GM23338 (cell line): ENCODE data around the gene CORT. TPM values are rescaled to one million over a fixed set of nuclear protein-coding genes. Genes with fewer than 3 reads are reported as not detected.

Experiments
- ATAC-seq: fragments of 200-7000 bp; cut with Tn5 transposase; 3 replicates; pipeline ENCODE4 v1.9.1; 2020
- DNase-seq: peaks from one replicate; pipeline ENCODE4 v3.0.0-alpha.2; 2015; ENCODE audit warnings: low spot score
- H2AFZ ChIP-seq: fragments of 200-600 bp; sonication (generic); 2 replicates; pipeline ENCODE4 v1.8.0; 2016; ENCODE audit warnings: antibody characterized with exemption, mild to moderate bottlenecking, moderate library complexity
- H3F3A ChIP-seq: fragments of 200-600 bp; sonication (generic); replicated peaks from 2 replicates; pipeline ENCODE4 v1.8.0; 2017; ENCODE audit warnings: antibody characterized with exemption, mixed run types, low read depth
- H3K27ac ChIP-seq: fragments of 200-600 bp; sonication (generic); 2 replicates; pipeline ENCODE4 v1.6.1; 2016; ENCODE audit warnings: low read depth
- H3K27me3 ChIP-seq: fragments of 200-600 bp; sonication (generic); 2 replicates; pipeline ENCODE4 v1.8.0; 2016; ENCODE audit warnings: mild to moderate bottlenecking, mixed run types, moderate library complexity; ENCODE audit not compliant: insufficient read depth
- H3K36me3 ChIP-seq: fragments of 200-600 bp; sonication (generic); 2 replicates; pipeline ENCODE4 v1.8.0; 2016; ENCODE audit warnings: mild to moderate bottlenecking; ENCODE audit not compliant: insufficient read depth
- H3K4me1 ChIP-seq: fragments of 200-600 bp; sonication (generic); 2 replicates; pipeline ENCODE4 v1.8.0; 2016; ENCODE audit warnings: mild to moderate bottlenecking, moderate library complexity; ENCODE audit not compliant: insufficient read depth
- H3K4me2 ChIP-seq: fragments of 200-600 bp; sonication (generic); 2 replicates; pipeline ENCODE4 v1.7.1; 2017; ENCODE audit warnings: mixed run types
- H3K4me3 ChIP-seq: fragments of 200-600 bp; sonication (generic); 2 replicates; pipeline ENCODE4 v1.6.1; 2016; ENCODE audit warnings: mixed run types
- H3K79me2 ChIP-seq: fragments of 200-600 bp; sonication (generic); replicated peaks from 2 replicates; pipeline ENCODE4 v1.8.0; 2017; ENCODE audit warnings: mild to moderate bottlenecking; ENCODE audit not compliant: insufficient read depth
- H3K9me2 ChIP-seq: fragments of 200-600 bp; sonication (generic); 2 replicates; pipeline ENCODE4 v1.8.0; 2017; ENCODE audit not compliant: insufficient read depth
- H4K20me1 ChIP-seq: fragments of 200-600 bp; sonication (generic); replicated peaks from 2 replicates; pipeline ENCODE4 v1.8.0; 2017; ENCODE audit warnings: mild to moderate bottlenecking; ENCODE audit not compliant: insufficient read depth
- H3K27ac Mint-ChIP-seq: 2 replicates; pipeline ENCODE4 v1.8.0; 2020; ENCODE audit warnings: inconsistent platforms, mild to moderate bottlenecking, moderate library complexity, mixed read lengths
- H3K27me3 Mint-ChIP-seq: 3 replicates; pipeline ENCODE4 v1.8.0; 2022; ENCODE audit warnings: low read depth, mild to moderate bottlenecking, moderate library complexity, mixed read lengths, inconsistent platforms; ENCODE audit not compliant: insufficient read depth, poor library complexity
- H3K36me3 Mint-ChIP-seq: 3 replicates; pipeline ENCODE4 v1.8.0; 2021; ENCODE audit warnings: low read depth, mild to moderate bottlenecking, inconsistent platforms, moderate library complexity, mixed read lengths
- H3K4me1 Mint-ChIP-seq: 3 replicates; pipeline ENCODE4 v1.8.0; 2020; ENCODE audit warnings: mild to moderate bottlenecking, inconsistent platforms, mixed read lengths
- H3K4me3 Mint-ChIP-seq: 3 replicates; pipeline ENCODE4 v1.8.0; 2021; ENCODE audit warnings: moderate library complexity, mild to moderate bottlenecking, inconsistent platforms, mixed read lengths
- H3K9me3 Mint-ChIP-seq: 3 replicates; pipeline ENCODE4 v1.8.0; 2020; ENCODE audit warnings: moderate library complexity, mild to moderate bottlenecking, inconsistent platforms, mixed read lengths
- CREB1 ChIP-seq: fragments of 250-450 bp; sonication (Bioruptor Pico); IDR thresholded peaks from 2 replicates; pipeline ENCODE4 v1.5.0; 2020; ENCODE audit warnings: low read depth, mild to moderate bottlenecking, moderate library complexity
- EZH2 ChIP-seq: fragments of 200-600 bp; sonication (generic); IDR thresholded peaks from one replicate; pipeline ENCODE4 v1.8.0; 2017; ENCODE audit warnings: antibody characterized with exemption, mild to moderate bottlenecking, low read depth; ENCODE audit not compliant: unreplicated experiment
- NANOG ChIP-seq: IDR thresholded peaks from 2 replicates; pipeline ENCODE4 v1.6.1; 2016; ENCODE audit warnings: antibody characterized with exemption, borderline replicate concordance
- POLR2AphosphoS5 ChIP-seq: IDR thresholded peaks from 2 replicates; pipeline ENCODE4 v1.6.1; 2016; ENCODE audit warnings: antibody characterized with exemption, low read depth
- polyA plus RNA-seq: library from polyadenylated mRNA; unstranded; fragments of >200 nt; fragmentation: Nextera tagmentation; extraction: Ambion mirVana; gene quantifications from 2 replicates; pipeline ENCODE4 v1.2.1, GENCODE V29; 2016
- total RNA-seq: library from RNA; depleted of rRNA; stranded (reverse); fragments of >200 nt; shearing (Covaris generic); gene quantifications from 2 replicates; pipeline ENCODE4 v1.2.3, GENCODE V29; 2014
- TF ChIP-seq, protein P1 (sequence below): fragments of 250-450 bp; sonication (Bioruptor Pico); IDR thresholded peaks from 2 replicates; pipeline ENCODE4 v1.5.0; 2020; ENCODE audit warnings: mild to moderate bottlenecking, moderate library complexity

The CORT gene
- total and polyA plus RNA-seq, 2 experiments from 2014 or later = 1.4 TPM; not detected in 1

DNA sequence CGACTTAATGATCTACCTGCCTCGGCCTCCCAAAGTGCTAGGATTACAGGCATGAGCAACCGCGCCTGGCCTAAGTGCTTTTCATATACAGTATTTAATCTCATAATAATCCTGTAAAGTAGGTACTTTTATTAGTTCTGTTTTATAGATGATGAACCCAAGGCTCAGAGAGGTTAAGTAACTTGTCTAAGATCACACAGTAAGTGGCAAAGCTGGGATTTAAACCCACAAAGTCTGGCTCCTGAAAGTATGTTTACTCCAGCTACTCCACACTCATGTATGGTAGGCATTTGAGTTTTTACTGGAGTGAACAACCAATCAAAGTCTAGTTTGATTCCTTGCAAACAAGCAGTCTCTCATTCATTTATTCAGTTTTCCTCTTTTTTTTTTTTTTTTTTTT, 20.2 kb downstream of the CORT start:
- H3K4me1 ChIP-seq = peaks cover 9% of the 10 kb centered on the region; the same call in 1 of the 2 replicates
- peaks cover 9% of the 10 kb centered on the region for H3K27me3 Mint-ChIP-seq

More for the DNA sequence above, 20.2 kb downstream of the CORT start:
- Histone ChIP-seq H2AFZ (no peak overlapping the region), H4K20me1 (peaks cover 26% of the 10 kb centered on the region), H3K4me2 (no peak overlapping the region), H3K36me3 (peaks cover 35% of the 10 kb centered on the region), H3K27ac (no peak overlapping the region), H3K79me2 (peaks cover 38% of the 10 kb centered on the region), H3K4me3 (no peak overlapping the region), H3F3A (peaks cover 9% of the 10 kb centered on the region; the same call in 1 of the 2 replicates), H3K27me3 (no peaks in the 10 kb centered on the region), H3K9me2 (no peaks in the 10 kb centered on the region)
- ATAC-seq (no peak), DNase-seq (no peak)
- no peak overlapping the region for H3K4me3 Mint-ChIP-seq
- TF ChIP-seq POLR2AphosphoS5 = no peak
- no peak for TF ChIP-seq EZH2
- TF ChIP-seq, protein P1, sequence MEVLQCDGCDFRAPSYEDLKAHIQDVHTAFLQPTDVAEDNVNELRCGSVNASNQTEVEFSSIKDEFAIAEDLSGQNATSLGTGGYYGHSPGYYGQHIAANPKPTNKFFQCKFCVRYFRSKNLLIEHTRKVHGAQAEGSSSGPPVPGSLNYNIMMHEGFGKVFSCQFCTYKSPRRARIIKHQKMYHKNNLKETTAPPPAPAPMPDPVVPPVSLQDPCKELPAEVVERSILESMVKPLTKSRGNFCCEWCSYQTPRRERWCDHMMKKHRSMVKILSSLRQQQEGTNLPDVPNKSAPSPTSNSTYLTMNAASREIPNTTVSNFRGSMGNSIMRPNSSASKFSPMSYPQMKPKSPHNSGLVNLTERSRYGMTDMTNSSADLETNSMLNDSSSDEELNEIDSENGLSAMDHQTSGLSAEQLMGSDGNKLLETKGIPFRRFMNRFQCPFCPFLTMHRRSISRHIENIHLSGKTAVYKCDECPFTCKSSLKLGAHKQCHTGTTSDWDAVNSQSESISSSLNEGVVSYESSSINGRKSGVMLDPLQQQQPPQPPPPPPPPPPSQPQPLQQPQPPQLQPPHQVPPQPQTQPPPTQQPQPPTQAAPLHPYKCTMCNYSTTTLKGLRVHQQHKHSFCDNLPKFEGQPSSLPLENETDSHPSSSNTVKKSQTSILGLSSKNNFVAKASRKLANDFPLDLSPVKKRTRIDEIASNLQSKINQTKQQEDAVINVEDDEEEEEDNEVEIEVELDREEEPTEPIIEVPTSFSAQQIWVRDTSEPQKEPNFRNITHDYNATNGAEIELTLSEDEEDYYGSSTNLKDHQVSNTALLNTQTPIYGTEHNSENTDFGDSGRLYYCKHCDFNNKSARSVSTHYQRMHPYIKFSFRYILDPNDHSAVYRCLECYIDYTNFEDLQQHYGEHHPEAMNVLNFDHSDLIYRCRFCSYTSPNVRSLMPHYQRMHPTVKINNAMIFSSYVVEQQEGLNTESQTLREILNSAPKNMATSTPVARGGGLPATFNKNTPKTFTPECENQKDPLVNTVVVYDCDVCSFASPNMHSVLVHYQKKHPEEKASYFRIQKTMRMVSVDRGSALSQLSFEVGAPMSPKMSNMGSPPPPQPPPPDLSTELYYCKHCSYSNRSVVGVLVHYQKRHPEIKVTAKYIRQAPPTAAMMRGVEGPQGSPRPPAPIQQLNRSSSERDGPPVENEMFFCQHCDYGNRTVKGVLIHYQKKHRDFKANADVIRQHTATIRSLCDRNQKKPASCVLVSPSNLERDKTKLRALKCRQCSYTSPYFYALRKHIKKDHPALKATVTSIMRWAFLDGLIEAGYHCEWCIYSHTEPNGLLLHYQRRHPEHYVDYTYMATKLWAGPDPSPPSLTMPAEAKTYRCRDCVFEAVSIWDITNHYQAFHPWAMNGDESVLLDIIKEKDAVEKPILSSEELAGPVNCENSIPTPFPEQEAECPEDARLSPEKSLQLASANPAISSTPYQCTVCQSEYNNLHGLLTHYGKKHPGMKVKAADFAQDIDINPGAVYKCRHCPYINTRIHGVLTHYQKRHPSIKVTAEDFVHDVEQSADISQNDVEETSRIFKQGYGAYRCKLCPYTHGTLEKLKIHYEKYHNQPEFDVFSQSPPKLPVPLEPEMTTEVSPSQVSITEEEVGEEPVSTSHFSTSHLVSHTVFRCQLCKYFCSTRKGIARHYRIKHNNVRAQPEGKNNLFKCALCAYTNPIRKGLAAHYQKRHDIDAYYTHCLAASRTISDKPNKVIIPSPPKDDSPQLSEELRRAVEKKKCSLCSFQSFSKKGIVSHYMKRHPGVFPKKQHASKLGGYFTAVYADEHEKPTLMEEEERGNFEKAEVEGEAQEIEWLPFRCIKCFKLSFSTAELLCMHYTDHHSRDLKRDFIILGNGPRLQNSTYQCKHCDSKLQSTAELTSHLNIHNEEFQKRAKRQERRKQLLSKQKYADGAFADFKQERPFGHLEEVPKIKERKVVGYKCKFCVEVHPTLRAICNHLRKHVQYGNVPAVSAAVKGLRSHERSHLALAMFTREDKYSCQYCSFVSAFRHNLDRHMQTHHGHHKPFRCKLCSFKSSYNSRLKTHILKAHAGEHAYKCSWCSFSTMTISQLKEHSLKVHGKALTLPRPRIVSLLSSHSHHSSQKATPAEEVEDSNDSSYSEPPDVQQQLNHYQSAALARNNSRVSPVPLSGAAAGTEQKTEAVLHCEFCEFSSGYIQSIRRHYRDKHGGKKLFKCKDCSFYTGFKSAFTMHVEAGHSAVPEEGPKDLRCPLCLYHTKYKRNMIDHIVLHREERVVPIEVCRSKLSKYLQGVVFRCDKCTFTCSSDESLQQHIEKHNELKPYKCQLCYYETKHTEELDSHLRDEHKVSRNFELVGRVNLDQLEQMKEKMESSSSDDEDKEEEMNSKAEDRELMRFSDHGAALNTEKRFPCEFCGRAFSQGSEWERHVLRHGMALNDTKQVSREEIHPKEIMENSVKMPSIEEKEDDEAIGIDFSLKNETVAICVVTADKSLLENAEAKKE (CRISPR knock-in tag) = no peak
- TF ChIP-seq NANOG = no peak
- TF ChIP-seq CREB1 (CRISPR knock-in tag) = no peak
- H3K27ac Mint-ChIP-seq = no peak overlapping the region
- H3K9me3 Mint-ChIP-seq = no peaks in the 10 kb centered on the region
- H3K4me1 Mint-ChIP-seq = peaks cover 11% of the 10 kb centered on the region; the same call in 2 of the 3 replicates
- H3K36me3 Mint-ChIP-seq = peaks cover 53% of the 10 kb centered on the region
